ENCODE measurements around the gene PDCD7. TPM values are rescaled to one million over a fixed set of nuclear protein-coding genes. Genes with fewer than 3 reads are reported as not detected.

The PDCD7 gene
- total RNA-seq, 1 experiment from 2014 or later, result 23.5 TPM

GRCh38 chr15:65071381-65071811 is 62.2 kb downstream of the PDCD7 start:
- peaks cover 4% of the 10 kb centered on the region; the same call in 1 of the 2 replicates for H3K36me3 Mint-ChIP-seq
- ATAC-seq (no peak), DNase-seq (ENCODE audit: low spot score) (no peak)
- CTCF ChIA-PET, result interaction anchor here (0.6 to 7.0 kb wide), 2 partner anchors 13 to 17 kb away, joined by 3 to 98 read pairs; no protein-coding TSS in a partner anchor
- no peak overlapping the region for H3K4me3 Mint-ChIP-seq
- peaks cover 21% of the 10 kb centered on the region for H3K27me3 Mint-ChIP-seq (ENCODE audit: low read depth)
- peaks cover 11% of the 10 kb centered on the region for H3K9me3 Mint-ChIP-seq
- H3K27ac Mint-ChIP-seq, result no peak overlapping the region
- H3K4me1 Mint-ChIP-seq, result peaks cover 28% of the 10 kb centered on the region
- POLR2A ChIA-PET, result no interaction called here
- TF ChIP-seq PRDM15 (CRISPR knock-in tag; IDR thresholded peaks at IDR 0.05) (no peak), IRF1 (CRISPR knock-in tag; IDR thresholded peaks at IDR 0.05) (no peak), NR2C2 (CRISPR knock-in tag; IDR thresholded peaks at IDR 0.05) (no peak)

GRCh38 chr15:65069779-65070546 is 63.6 kb downstream of the PDCD7 start:
- Mint-ChIP-seq H3K27me3 (ENCODE audit: low read depth) (peaks cover 21% of the 10 kb centered on the region), H3K4me1 (peaks cover 37% of the 10 kb centered on the region), H3K4me3 (no peak overlapping the region), H3K36me3 (peaks cover 4% of the 10 kb centered on the region; the same call in 1 of the 2 replicates), H3K27ac (no peak overlapping the region), H3K9me3 (peaks cover 11% of the 10 kb centered on the region)
- ATAC-seq, result no peak
- no peak for TF ChIP-seq TP53 (CRISPR knock-in tag; IDR thresholded peaks at IDR 0.05)
- TF ChIP-seq ATF3 (CRISPR knock-in tag; conservative IDR thresholded peaks at IDR 0.05), result no peak
- TF ChIP-seq ZSCAN18 (CRISPR knock-in tag; IDR thresholded peaks at IDR 0.05), result no peak
- no peak for TF ChIP-seq ZNF671 (CRISPR knock-in tag; IDR thresholded peaks at IDR 0.05)
- no peak for TF ChIP-seq ZNF121 (CRISPR knock-in tag; IDR thresholded peaks at IDR 0.05)
- DNase-seq (ENCODE audit: low spot score), result no peak
- POLR2A ChIA-PET, result interaction anchor here (0.5 kb wide), 1 partner anchor 58 kb away, joined by 4 read pairs; no protein-coding TSS in a partner anchor
- CTCF ChIA-PET, result interaction anchor here (5.3 to 20.3 kb wide), 3 partner anchors 8 to 32 kb away, joined by 71 to 292 read pairs (median 98); partner anchors contain the start of gene KBTBD13

GRCh38 chr15:65069179-65069578 is 64.4 kb downstream of the PDCD7 start:
- peaks cover 21% of the 10 kb centered on the region for H3K27me3 Mint-ChIP-seq (ENCODE audit: low read depth)
- H3K4me1 Mint-ChIP-seq, result peaks cover 38% of the 10 kb centered on the region
- no peak for DNase-seq (ENCODE audit: low spot score)
- no peak for ATAC-seq
- no peak overlapping the region for H3K4me3 Mint-ChIP-seq
- peaks cover 11% of the 10 kb centered on the region for H3K9me3 Mint-ChIP-seq
- TF ChIP-seq SP1 (CRISPR knock-in tag; conservative IDR thresholded peaks at IDR 0.05), result no peak
- no peak for TF ChIP-seq SOX15 (CRISPR knock-in tag; IDR thresholded peaks at IDR 0.05)
- no peak for TF ChIP-seq ZNF263 (CRISPR knock-in tag; IDR thresholded peaks at IDR 0.05; ENCODE audit: low read depth)
- no peak for TF ChIP-seq STAT6 (CRISPR knock-in tag; conservative IDR thresholded peaks at IDR 0.05; ENCODE audit: low read depth)
- no peak for TF ChIP-seq ZBTB21 (CRISPR knock-in tag; IDR thresholded peaks at IDR 0.05; ENCODE audit: borderline replicate concordance)
- no peak for TF ChIP-seq MXD4 (CRISPR knock-in tag; IDR thresholded peaks at IDR 0.05; ENCODE audit: borderline replicate concordance)
- no peak overlapping the region for H3K27ac Mint-ChIP-seq
- ChIA-PET POLR2A (no interaction called here), CTCF (interaction anchor here (5.3 to 20.3 kb wide), 3 partner anchors 9 to 32 kb away, joined by 71 to 292 read pairs (median 98); partner anchors contain the start of gene KBTBD13)
- H3K36me3 Mint-ChIP-seq, result peaks cover 4% of the 10 kb centered on the region; the same call in 1 of the 2 replicates
